ENCODE data around the gene HTR3E. TPM values are rescaled to one million over a fixed set of nuclear protein-coding genes. Genes with fewer than 3 reads are reported as not detected.

HTR3E gene
- total RNA-seq, 1 experiment from 2014 or later = not detected

- H3K27ac ChIP-seq = no peak overlapping the region
Observed at GRCh38 chr3:184078851-184079250, 18.0 kb upstream of the HTR3E start.

GRCh38 chr3:184081116-184081830 is 15.6 kb upstream of the HTR3E start:
- Histone ChIP-seq H4K20me1 (ENCODE audit: insufficient read depth) (no peaks in the 10 kb centered on the region), H3K4me3 (no peak overlapping the region), H3F3A (ENCODE audit: insufficient read depth, low read depth) (peaks cover 11% of the 10 kb centered on the region; the same call in 1 of the 2 replicates), H3K4me1 (replicated peaks; ENCODE audit: insufficient read depth) (peaks cover 4% of the 10 kb centered on the region; the same call in 1 of the 2 replicates), H3K27ac (no peak overlapping the region), H2AFZ (no peak overlapping the region), H3K9me2 (ENCODE audit: insufficient read depth) (no peaks in the 10 kb centered on the region), H3K4me2 (no peak overlapping the region), H3K79me2 (ENCODE audit: low read depth) (no peaks in the 10 kb centered on the region), H3K9me3 (ENCODE audit: insufficient read depth, low read depth) (peaks cover 17% of the 10 kb centered on the region; the same call in 1 of the 2 replicates), H3K36me3 (ENCODE audit: low read depth) (no peaks in the 10 kb centered on the region), H3K27me3 (ENCODE audit: insufficient read depth, low read depth) (no peaks in the 10 kb centered on the region)
- TF ChIP-seq CTCF (conservative IDR thresholded peaks at IDR 0.05) = no peak
- TF ChIP-seq EZH2 (IDR thresholded peaks at IDR 0.05; ENCODE audit: low read depth) = no peak
- POLR2A ChIA-PET (ENCODE audit: unreplicated experiment) = no interaction called here
- intact Hi-C loops (cut with micrococcal nuclease; ENCODE audit: unreplicated experiment) = no loop called here
- no peak for DNase-seq
- CTCF ChIA-PET = no interaction called here
- no TSS peak for BruUV-seq (replicated peaks)

More at GRCh38 chr3:184078851-184079250, 18.0 kb upstream of the HTR3E start:
- H4K20me1 ChIP-seq (ENCODE audit: insufficient read depth) = no peaks in the 10 kb centered on the region
- no peak overlapping the region for H3K4me2 ChIP-seq
- POLR2A ChIA-PET (ENCODE audit: unreplicated experiment) = no interaction called here
- no TSS peak for BruUV-seq (replicated peaks)
- no peaks in the 10 kb centered on the region; the same call in 1 of the 2 replicates for H3K9me3 ChIP-seq (ENCODE audit: insufficient read depth, low read depth)
- H3K4me1 ChIP-seq (replicated peaks; ENCODE audit: insufficient read depth) = no peaks in the 10 kb centered on the region; the same call in 1 of the 2 replicates
- H3K27me3 ChIP-seq (ENCODE audit: insufficient read depth, low read depth) = peaks cover 3% of the 10 kb centered on the region; the same call in 1 of the 2 replicates
- no peak for TF ChIP-seq CTCF (conservative IDR thresholded peaks at IDR 0.05)
- TF ChIP-seq EZH2 (IDR thresholded peaks at IDR 0.05; ENCODE audit: low read depth) = no peak
- peaks cover 6% of the 10 kb centered on the region; the same call in 1 of the 2 replicates for H3F3A ChIP-seq (ENCODE audit: insufficient read depth, low read depth)
- no peak for DNase-seq
- CTCF ChIA-PET = no interaction called here
- no peak overlapping the region for H3K4me3 ChIP-seq
- H3K79me2 ChIP-seq (ENCODE audit: low read depth) = no peaks in the 10 kb centered on the region
- no peak overlapping the region for H2AFZ ChIP-seq
- H3K9me2 ChIP-seq (ENCODE audit: insufficient read depth) = no peaks in the 10 kb centered on the region
- intact Hi-C loops (cut with micrococcal nuclease; ENCODE audit: unreplicated experiment) = no loop called here
- no peaks in the 10 kb centered on the region for H3K36me3 ChIP-seq (ENCODE audit: low read depth)

- Histone ChIP-seq H3K36me3 (ENCODE audit: low read depth) (no peaks in the 10 kb centered on the region), H3K9me2 (ENCODE audit: insufficient read depth) (no peaks in the 10 kb centered on the region), H3F3A (ENCODE audit: insufficient read depth, low read depth) (peaks cover 11% of the 10 kb centered on the region; the same call in 1 of the 2 replicates), H3K4me3 (no peak overlapping the region), H3K79me2 (ENCODE audit: low read depth) (no peaks in the 10 kb centered on the region), H3K27me3 (ENCODE audit: insufficient read depth, low read depth) (no peaks in the 10 kb centered on the region), H3K4me2 (no peak overlapping the region), H4K20me1 (ENCODE audit: insufficient read depth) (no peaks in the 10 kb centered on the region), H3K27ac (no peak overlapping the region), H3K4me1 (replicated peaks; ENCODE audit: insufficient read depth) (peaks cover 4% of the 10 kb centered on the region; the same call in 1 of the 2 replicates), H2AFZ (no peak overlapping the region), H3K9me3 (ENCODE audit: insufficient read depth, low read depth) (peaks cover 17% of the 10 kb centered on the region; the same call in 1 of the 2 replicates)
- TF ChIP-seq CTCF (conservative IDR thresholded peaks at IDR 0.05) = no peak
- no peak for TF ChIP-seq EZH2 (IDR thresholded peaks at IDR 0.05; ENCODE audit: low read depth)
- no TSS peak for BruUV-seq (replicated peaks)
- intact Hi-C loops (cut with micrococcal nuclease; ENCODE audit: unreplicated experiment) = no loop called here
- no peak for DNase-seq
- ChIA-PET CTCF (interaction anchor here (0.6 kb wide), 1 partner anchor 138 kb away, joined by 8 read pairs; no protein-coding TSS in a partner anchor), POLR2A (ENCODE audit: unreplicated experiment) (no interaction called here)
Observed at GRCh38 chr3:184082034-184082433, 14.8 kb upstream of the HTR3E start.

All from PC-9 (cell line).